HL-60 (cell line): Measurements from ENCODE around the gene FRG1.

Experiments used
- CTCF ChIP-seq: IDR thresholded peaks from one replicate; pipeline ENCODE4 v1.5.1; 2011; ENCODE audit warnings: low read length, control low read depth, inconsistent platforms; ENCODE audit not compliant: insufficient read depth
- GABPA ChIP-seq: IDR thresholded peaks from 2 replicates; pipeline ENCODE4 v1.6.1; 2012; ENCODE audit warnings: low read depth
- POLR2AphosphoS5 ChIP-seq: IDR thresholded peaks from 2 replicates; pipeline ENCODE4 v1.6.1; 2012; ENCODE audit warnings: low read depth
- REST ChIP-seq: IDR thresholded peaks from 2 replicates; pipeline ENCODE4 v1.6.1; 2012; ENCODE audit warnings: low read depth; ENCODE audit not compliant: insufficient replicate concordance

GRCh38 chr4:189973646-189974045 lies 33.0 kb downstream of the FRG1 start:
- TF ChIP-seq CTCF: no peak
- TF ChIP-seq POLR2AphosphoS5: no peak
- TF ChIP-seq REST: no peak
- TF ChIP-seq GABPA: no peak
